Brain microvascular endothelial cell (primary cell): ENCODE results near the gene PRKN.

ENCODE experiments used
- DNase-seq: peaks from one replicate; pipeline ENCODE4 v3.0.0-alpha.2; 2020
- H3K27ac ChIP-seq: fragments of 250-450 bp; sonication (Bioruptor Pico); 2 replicates; pipeline ENCODE4 v1.5.1; 2020; ENCODE audit warnings: mild to moderate bottlenecking, moderate library complexity
- H3K27me3 ChIP-seq: fragments of 250-450 bp; sonication (Bioruptor Pico); replicated peaks from 2 replicates; pipeline ENCODE4 v1.5.1; 2020; ENCODE audit warnings: mild to moderate bottlenecking
- H3K36me3 ChIP-seq: fragments of 250-450 bp; sonication (Bioruptor Pico); replicated peaks from 2 replicates; pipeline ENCODE4 v1.5.1; 2020; ENCODE audit warnings: mild to moderate bottlenecking
- H3K4me3 ChIP-seq: 2 replicates; pipeline ENCODE4 v1.5.1; 2011; ENCODE audit warnings: low read depth, mild to moderate bottlenecking, control low read depth, low read length, moderate library complexity
- in situ Hi-C: cut with HindIII; loops from 2 replicates; pipeline ENCODE4 v1.10.0; 2017; ENCODE audit warnings: low sequenced_read_pairs, low pct_ligation_motif_present
- TF ChIP-seq, protein P1 (sequence below): IDR thresholded peaks from 2 replicates; pipeline ENCODE4 v1.5.1; 2011; ENCODE audit warnings: low read depth, mild to moderate bottlenecking, moderate library complexity, low read length, control low read depth, inconsistent platforms; ENCODE audit errors: missing control alignments

PRKN gene

DNA sequence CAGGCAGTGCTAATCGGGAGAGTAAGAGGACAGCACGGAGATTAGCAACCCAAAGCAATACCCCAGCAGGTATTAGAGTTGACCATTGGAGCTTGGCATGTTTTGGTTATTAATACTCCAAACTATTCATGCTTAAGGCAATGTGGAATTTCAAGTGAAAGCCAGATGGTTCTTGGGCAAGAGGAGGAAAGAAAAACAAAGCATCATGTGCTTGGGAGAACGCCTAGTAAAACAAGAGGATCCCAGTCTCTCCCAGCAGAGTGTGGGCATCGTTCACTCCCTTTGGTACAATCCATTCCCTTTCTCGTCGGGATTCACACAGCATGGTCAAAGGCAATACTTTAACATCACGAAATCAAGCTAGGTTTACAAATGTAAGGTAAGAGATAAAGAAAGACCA, 349.8 kb downstream of the PRKN start:
- DNase-seq: no peak
- Histone ChIP-seq H3K27ac (no peak overlapping the region), H3K27me3 (no peaks in the 10 kb centered on the region), H3K4me3 (no peak overlapping the region), H3K36me3 (no peaks in the 10 kb centered on the region)
- TF ChIP-seq, protein P1, sequence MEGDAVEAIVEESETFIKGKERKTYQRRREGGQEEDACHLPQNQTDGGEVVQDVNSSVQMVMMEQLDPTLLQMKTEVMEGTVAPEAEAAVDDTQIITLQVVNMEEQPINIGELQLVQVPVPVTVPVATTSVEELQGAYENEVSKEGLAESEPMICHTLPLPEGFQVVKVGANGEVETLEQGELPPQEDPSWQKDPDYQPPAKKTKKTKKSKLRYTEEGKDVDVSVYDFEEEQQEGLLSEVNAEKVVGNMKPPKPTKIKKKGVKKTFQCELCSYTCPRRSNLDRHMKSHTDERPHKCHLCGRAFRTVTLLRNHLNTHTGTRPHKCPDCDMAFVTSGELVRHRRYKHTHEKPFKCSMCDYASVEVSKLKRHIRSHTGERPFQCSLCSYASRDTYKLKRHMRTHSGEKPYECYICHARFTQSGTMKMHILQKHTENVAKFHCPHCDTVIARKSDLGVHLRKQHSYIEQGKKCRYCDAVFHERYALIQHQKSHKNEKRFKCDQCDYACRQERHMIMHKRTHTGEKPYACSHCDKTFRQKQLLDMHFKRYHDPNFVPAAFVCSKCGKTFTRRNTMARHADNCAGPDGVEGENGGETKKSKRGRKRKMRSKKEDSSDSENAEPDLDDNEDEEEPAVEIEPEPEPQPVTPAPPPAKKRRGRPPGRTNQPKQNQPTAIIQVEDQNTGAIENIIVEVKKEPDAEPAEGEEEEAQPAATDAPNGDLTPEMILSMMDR: no peak
- in situ Hi-C loops: no loop called here

DNA sequence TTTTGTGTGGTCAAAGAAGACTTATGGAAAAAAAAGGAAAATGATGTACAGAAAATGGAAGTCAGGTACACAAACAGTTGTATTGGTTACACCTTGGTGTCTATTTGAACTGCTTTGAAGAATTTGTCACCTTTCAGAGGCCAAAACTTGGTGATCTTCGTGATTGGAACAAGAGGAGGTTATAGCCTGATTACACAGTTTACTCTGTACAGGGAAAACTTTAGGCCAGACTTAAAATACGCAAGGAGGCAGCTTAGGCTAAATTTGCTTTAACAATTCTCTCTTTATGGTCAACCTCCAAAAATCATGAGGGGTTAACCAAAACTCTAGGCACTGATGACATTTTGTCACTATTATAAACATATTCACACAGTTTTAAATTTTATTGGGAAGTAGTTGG, 353.7 kb downstream of the PRKN start:
- no peaks in the 10 kb centered on the region for H3K27me3 ChIP-seq
- in situ Hi-C loops: no loop called here
- no peak overlapping the region for H3K4me3 ChIP-seq
- TF ChIP-seq, protein P1: no peak
- H3K36me3 ChIP-seq: no peaks in the 10 kb centered on the region
- H3K27ac ChIP-seq: no peak overlapping the region
- DNase-seq: no peak

DNA sequence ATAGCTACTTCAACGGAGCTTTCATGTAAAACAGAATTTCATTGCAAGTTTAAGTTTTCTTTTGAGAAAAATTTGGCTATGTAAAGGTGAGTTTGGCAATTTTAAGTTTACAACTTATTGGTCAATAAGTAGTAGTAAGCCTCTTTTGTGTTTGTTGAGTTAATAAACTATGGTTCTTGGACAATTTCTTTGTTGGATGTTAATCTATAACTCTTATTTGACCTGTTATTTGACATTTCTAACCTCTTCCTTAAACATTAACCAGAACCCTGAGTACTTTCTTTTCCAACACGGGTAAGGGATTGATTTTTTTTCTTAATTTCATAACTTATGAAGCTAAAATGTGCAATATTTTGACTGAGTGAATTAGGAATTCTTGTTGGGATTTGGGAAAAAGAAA, 354.4 kb downstream of the PRKN start:
- H3K4me3 ChIP-seq: no peak overlapping the region
- H3K36me3 ChIP-seq: no peaks in the 10 kb centered on the region
- TF ChIP-seq, protein P1: no peak
- H3K27ac ChIP-seq: no peak overlapping the region
- in situ Hi-C loops: no loop called here
- H3K27me3 ChIP-seq: no peaks in the 10 kb centered on the region
- no peak for DNase-seq

DNA sequence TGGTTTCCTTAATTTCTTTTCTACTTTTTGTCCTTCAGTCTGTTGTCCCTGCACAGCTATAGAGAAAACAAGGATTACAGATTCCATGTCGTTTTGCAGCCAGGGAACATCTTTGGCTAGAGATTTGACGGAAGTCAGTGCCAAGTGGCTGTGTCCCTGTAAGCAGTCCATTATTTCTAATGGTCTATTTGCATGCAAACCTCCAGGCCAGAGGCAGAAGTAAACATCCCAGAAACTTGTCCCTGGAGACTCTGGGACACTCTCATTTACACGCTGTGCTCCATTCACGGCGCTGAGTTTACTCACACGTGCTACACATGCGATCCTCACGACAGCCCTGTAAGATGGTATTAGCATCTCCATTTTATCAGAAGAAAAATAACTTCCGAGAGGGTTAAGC, 355.5 kb downstream of the PRKN start:
- no peak for DNase-seq
- in situ Hi-C loops: no loop called here
- Histone ChIP-seq H3K4me3 (no peak overlapping the region), H3K27me3 (no peaks in the 10 kb centered on the region), H3K27ac (no peak overlapping the region), H3K36me3 (no peaks in the 10 kb centered on the region)
- TF ChIP-seq, protein P1: no peak

DNA sequence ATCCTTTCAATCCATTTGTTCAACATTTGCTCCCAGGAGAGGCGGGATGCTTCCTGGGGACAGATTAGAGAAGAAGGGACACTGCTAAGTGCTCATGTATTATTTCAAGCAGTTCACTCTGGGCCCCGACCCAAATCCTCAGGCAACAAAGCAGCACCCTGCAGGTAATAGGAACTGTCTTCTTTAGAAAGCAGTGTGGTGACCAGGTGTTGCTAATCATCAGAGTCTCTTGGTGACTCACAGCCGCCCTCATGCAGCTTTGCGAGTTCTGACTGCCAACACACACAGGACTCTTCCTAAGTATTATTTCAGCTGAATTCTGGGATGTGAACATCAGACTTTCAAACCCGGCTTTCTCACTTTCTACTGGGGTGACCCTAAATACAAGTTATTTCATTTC, 356.4 kb downstream of the PRKN start:
- no peaks in the 10 kb centered on the region for H3K36me3 ChIP-seq
- in situ Hi-C loops: no loop called here
- H3K4me3 ChIP-seq: no peak overlapping the region
- no peak for DNase-seq
- no peaks in the 10 kb centered on the region for H3K27me3 ChIP-seq
- no peak overlapping the region for H3K27ac ChIP-seq
- TF ChIP-seq, protein P1: no peak

DNA sequence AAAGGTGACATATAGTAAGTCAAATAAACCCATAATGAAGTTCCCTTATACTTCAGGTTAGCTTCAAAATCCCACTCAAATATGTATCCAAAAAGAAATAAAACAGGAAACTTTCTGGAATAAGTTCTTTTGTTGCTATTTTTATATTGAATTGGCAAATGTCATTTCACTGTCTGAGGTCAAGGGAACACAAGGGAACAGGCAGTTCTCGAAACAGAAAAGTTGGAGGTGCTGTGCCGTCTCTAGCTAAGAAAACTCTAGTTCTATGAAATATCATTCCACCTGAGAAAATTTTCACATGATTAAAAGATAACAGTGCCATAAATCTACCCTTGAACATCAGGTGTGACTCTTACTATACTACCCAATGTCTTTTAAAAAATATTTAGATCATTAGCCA, 358.5 kb downstream of the PRKN start:
- DNase-seq: no peak
- H3K27ac ChIP-seq: no peak overlapping the region
- no peak overlapping the region for H3K4me3 ChIP-seq
- H3K27me3 ChIP-seq: no peaks in the 10 kb centered on the region
- in situ Hi-C loops: no loop called here
- TF ChIP-seq, protein P1: no peak
- H3K36me3 ChIP-seq: no peaks in the 10 kb centered on the region
